Heart left ventricle (tissue), 13 donors: Measurements from ENCODE around the gene FAM24B.

ENCODE experiments used
- POLR2A ChIP-seq, 2 donors: fragments of 450-650 bp; IDR thresholded peaks; one replicate each; pipeline ENCODE4 v1.6.1; 2017; ENCODE audit warnings: antibody characterized with exemption in 2 of 2, mild to moderate bottlenecking in 2 of 2, moderate library complexity in 2 of 2
- TF ChIP-seq, protein P1 (sequence below), 12 donors: fragments of 200-600 bp; sonication (generic) in 4 of 12; IDR thresholded peaks; one replicate each; pipeline versions ENCODE4 v1.5.0 to v1.8.0; 2018 to 2022; ENCODE audit warnings: antibody characterized with exemption in 12 of 12, mild to moderate bottlenecking in 5 of 12
- donor health status: ischemic (EF 13 %, LVEDD 7.1; RV severe dilation, severe dysfunction).
- donor health status: DM: no; HTN: yes; CAD: no.
- donor health status: DM: no; HTN: no; CAD: no.
- donor health status: ischemic (EF 25% LVEDD 6.9; RV normal size, moderate dysfunction).
- donor health status: ischemic (EF 25% LVEDD 5.7; RV mildly dilated, moderate dysfunction).
- donor health status: ischemic (EF 35%, LVEDD 5.7; RV mildly dilated, moderate dysfunction).
- donor health status: nonischemic (EF 11% LVEDD 7.7; RV severe dilation, severe dysfunction).
- donor health status: DM: yes; HTN: yes; CAD: no.
- donor health status: PGD.
- donor health status: ischemic (EF 29% LVEDD 5.4; RV normal size, mild dysfunction).
- donor health status: nonischemic (EF 23%, LVEDD 6.1; RV moderate dilation, normal function).

DNA sequence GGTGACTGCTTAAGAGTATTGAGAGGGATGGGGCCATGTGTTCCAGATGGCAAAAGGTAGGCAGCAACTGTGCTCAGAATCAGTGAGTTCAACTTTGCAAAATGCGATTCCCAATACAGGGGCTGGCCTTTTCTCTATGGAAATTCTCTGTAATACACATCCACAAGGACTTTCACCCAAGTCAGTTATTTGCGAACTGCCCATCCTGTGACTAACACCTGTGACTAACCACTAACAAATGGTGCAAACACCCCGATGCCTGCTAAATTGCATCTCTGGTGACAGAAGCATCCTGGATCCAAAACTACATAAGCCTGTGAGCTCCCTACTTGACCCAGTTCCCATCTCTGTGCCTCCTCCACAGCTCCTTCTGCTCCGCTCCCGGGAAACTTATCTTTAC, 24.7 kb downstream of the FAM24B start:
- TF ChIP-seq, protein P1, sequence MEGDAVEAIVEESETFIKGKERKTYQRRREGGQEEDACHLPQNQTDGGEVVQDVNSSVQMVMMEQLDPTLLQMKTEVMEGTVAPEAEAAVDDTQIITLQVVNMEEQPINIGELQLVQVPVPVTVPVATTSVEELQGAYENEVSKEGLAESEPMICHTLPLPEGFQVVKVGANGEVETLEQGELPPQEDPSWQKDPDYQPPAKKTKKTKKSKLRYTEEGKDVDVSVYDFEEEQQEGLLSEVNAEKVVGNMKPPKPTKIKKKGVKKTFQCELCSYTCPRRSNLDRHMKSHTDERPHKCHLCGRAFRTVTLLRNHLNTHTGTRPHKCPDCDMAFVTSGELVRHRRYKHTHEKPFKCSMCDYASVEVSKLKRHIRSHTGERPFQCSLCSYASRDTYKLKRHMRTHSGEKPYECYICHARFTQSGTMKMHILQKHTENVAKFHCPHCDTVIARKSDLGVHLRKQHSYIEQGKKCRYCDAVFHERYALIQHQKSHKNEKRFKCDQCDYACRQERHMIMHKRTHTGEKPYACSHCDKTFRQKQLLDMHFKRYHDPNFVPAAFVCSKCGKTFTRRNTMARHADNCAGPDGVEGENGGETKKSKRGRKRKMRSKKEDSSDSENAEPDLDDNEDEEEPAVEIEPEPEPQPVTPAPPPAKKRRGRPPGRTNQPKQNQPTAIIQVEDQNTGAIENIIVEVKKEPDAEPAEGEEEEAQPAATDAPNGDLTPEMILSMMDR (IDR thresholded peaks at IDR 0.05): no peak
- TF ChIP-seq POLR2A (IDR thresholded peaks at IDR 0.05): no peak
